HUES64 (cell line): ENCODE results near the gene BAHD1. TPM values are rescaled to one million over a fixed set of nuclear protein-coding genes. Genes with fewer than 3 reads are reported as not detected.
A peak's percentile ranks its signal among the peaks of the same experiment; 100 is the strongest.

ENCODE experiments used
- H3K27ac ChIP-seq: 2 replicates; pipeline ENCODE4 v1.7.0; 2013; ENCODE audit warnings: low read depth, low read length, inconsistent platforms
- H3K27me3 ChIP-seq: 2 replicates; pipeline ENCODE4 v1.6.1; 2013; ENCODE audit warnings: mild to moderate bottlenecking, low read length; ENCODE audit not compliant: insufficient read depth
- H3K36me3 ChIP-seq: 2 replicates; pipeline ENCODE4 v1.6.1; 2013; ENCODE audit warnings: mild to moderate bottlenecking, low read length; ENCODE audit not compliant: insufficient read depth
- H3K4me1 ChIP-seq: 2 replicates; pipeline ENCODE4 v1.6.1; 2013; ENCODE audit warnings: mild to moderate bottlenecking, low read length, moderate library complexity; ENCODE audit not compliant: insufficient read depth
- H3K4me3 ChIP-seq: 2 replicates; pipeline ENCODE4 v1.5.1; 2013; ENCODE audit warnings: mild to moderate bottlenecking, low read length, moderate library complexity
- H3K9ac ChIP-seq: 2 replicates; pipeline ENCODE4 v1.6.1; 2013; ENCODE audit warnings: mild to moderate bottlenecking, low read depth, low read length
- H3K9me3 ChIP-seq: 2 replicates; pipeline ENCODE4 v1.6.1; 2013; ENCODE audit warnings: low read depth, low read length; ENCODE audit not compliant: insufficient read depth
- WGBS: fragments of 150-250, 120-280 bp; methylation state at CpG from one replicate; pipeline ENCODE4 v1.1.7; 2013; ENCODE audit warnings: missing lambda C conversion rate; 5-methylcytosine and 5-hydroxymethylcytosine counted together
- polyA plus RNA-seq, 2 experiments: library from polyadenylated mRNA; stranded (reverse); fragments of 50-300 nt; gene quantifications; one replicate each; pipeline ENCODE4 v1.2.3, GENCODE V29; 2013

BAHD1 gene
- polyA plus RNA-seq (2013, experiment 1 of 2): 21.8 TPM
- polyA plus RNA-seq (2013, experiment 2 of 2): 19.7 TPM

GRCh38 chr15:40440743-40441564, at the start of gene BAHD1:
TSS of gene BAHD1 (plus strand) at chr15:40440953. CDS start at chr15:40458465, 17,512 bp downstream.
- H3K4me1 ChIP-seq: peaks cover 59% of the 10 kb centered on the region

GRCh38 chr15:40392986-40393948, 47.5 kb upstream of the BAHD1 start:
- Histone ChIP-seq H3K4me3 (no peak overlapping the region), H3K9ac (no peak overlapping the region), H3K27ac (no peak overlapping the region), H3K36me3 (peaks cover 66% of the 10 kb centered on the region), H3K9me3 (no peaks in the 10 kb centered on the region), H3K27me3 (no peaks in the 10 kb centered on the region), H3K4me1 (no peaks in the 10 kb centered on the region)
- 94% methylated on average over 3 of the region's 4 CpGs for WGBS

More at GRCh38 chr15:40440743-40441564, at the start of gene BAHD1:
- no peaks in the 10 kb centered on the region for H3K9me3 ChIP-seq
- H3K27ac ChIP-seq: peak within 1 kb of the TSS; percentile 84
- H3K27me3 ChIP-seq: peaks cover 32% of the 10 kb centered on the region
- H3K4me3 ChIP-seq: peak within 1 kb of the TSS; percentile 70
- WGBS: under 1% methylated on average over 119 of the region's 119 CpGs
- no peaks in the 10 kb centered on the region for H3K36me3 ChIP-seq
- H3K9ac ChIP-seq: peak within 1 kb of the TSS; percentile 77

GRCh38 chr15:40397688-40398412, 42.9 kb upstream of the BAHD1 start:
- Histone ChIP-seq H3K9ac (no peak overlapping the region), H3K4me1 (no peaks in the 10 kb centered on the region), H3K27ac (no peak overlapping the region), H3K27me3 (no peaks in the 10 kb centered on the region), H3K36me3 (peaks cover 21% of the 10 kb centered on the region), H3K4me3 (no peak overlapping the region), H3K9me3 (no peaks in the 10 kb centered on the region)
- WGBS: 94% methylated on average over 7 of the region's 8 CpGs

- no peak overlapping the region for H3K9ac ChIP-seq
- 88% methylated on average over 4 of the region's 4 CpGs for WGBS
- no peaks in the 10 kb centered on the region for H3K9me3 ChIP-seq
- H3K27ac ChIP-seq: no peak overlapping the region
- H3K4me3 ChIP-seq: no peak overlapping the region
- no peaks in the 10 kb centered on the region for H3K27me3 ChIP-seq
- H3K36me3 ChIP-seq: peaks cover 15% of the 10 kb centered on the region
- H3K4me1 ChIP-seq: no peaks in the 10 kb centered on the region
These were observed 42.3 kb upstream of the BAHD1 start for GRCh38 chr15:40398413-40398873.

- 94% methylated on average over 7 of the region's 7 CpGs for WGBS
- no peaks in the 10 kb centered on the region for H3K4me1 ChIP-seq
- no peak overlapping the region for H3K9ac ChIP-seq
- no peak overlapping the region for H3K4me3 ChIP-seq
- H3K27me3 ChIP-seq: no peaks in the 10 kb centered on the region
- no peak overlapping the region for H3K27ac ChIP-seq
- H3K36me3 ChIP-seq: 0 out of 2 replicates have a peak, but pooled peaks cover 6% of the 10 kb centered on the region
- H3K9me3 ChIP-seq: no peaks in the 10 kb centered on the region
These were observed 41.4 kb upstream of the BAHD1 start for GRCh38 chr15:40399370-40399769.

- H3K36me3 ChIP-seq: peaks cover 35% of the 10 kb centered on the region
- peak within 1 kb of the TSS; percentile 38 for H3K27ac ChIP-seq
- 1% methylated on average over 54 of the region's 54 CpGs for WGBS
These were observed 35.0 kb upstream of the BAHD1 start, which contains the start of gene IVD for GRCh38 chr15:40405501-40406381. TSS of gene IVD (plus strand) at chr15:40405795. CDS start at chr15:40405828, 33 bp downstream.

GRCh38 chr15:40407330-40407990, 33.3 kb upstream of the BAHD1 start:
- Histone ChIP-seq H3K27me3 (no peaks in the 10 kb centered on the region), H3K27ac (no peak overlapping the region), H3K4me1 (peaks cover 3% of the 10 kb centered on the region; the same call in 1 of the 2 replicates), H3K4me3 (0 out of 2 replicates have a peak overlapping the region, but pooled peaks have one; percentile 11), H3K9me3 (no peaks in the 10 kb centered on the region), H3K9ac (no peak overlapping the region; the same call in 1 of the 2 replicates), H3K36me3 (peaks cover 52% of the 10 kb centered on the region)
- 96% methylated on average over 8 of the region's 8 CpGs for WGBS

More at GRCh38 chr15:40405501-40406381, 35.0 kb upstream of the BAHD1 start, which contains the start of gene IVD:
- Histone ChIP-seq H3K9ac (peak within 1 kb of the TSS; percentile 80), H3K4me1 (peaks cover 3% of the 10 kb centered on the region; the same call in 1 of the 2 replicates), H3K27me3 (no peaks in the 10 kb centered on the region), H3K4me3 (peak within 1 kb of the TSS; percentile 79), H3K9me3 (no peaks in the 10 kb centered on the region)

- H3K9me3 ChIP-seq: no peaks in the 10 kb centered on the region
- H3K4me3 ChIP-seq: no peak overlapping the region
- peaks cover 3% of the 10 kb centered on the region; the same call in 1 of the 2 replicates for H3K4me1 ChIP-seq
- no peak overlapping the region for H3K9ac ChIP-seq
- 93% methylated on average over 3 of the region's 3 CpGs for WGBS
- H3K27ac ChIP-seq: no peak overlapping the region
- peaks cover 71% of the 10 kb centered on the region for H3K36me3 ChIP-seq
- no peaks in the 10 kb centered on the region for H3K27me3 ChIP-seq
These were observed 31.4 kb upstream of the BAHD1 start for GRCh38 chr15:40409366-40409765.

- H3K9ac ChIP-seq: no peak overlapping the region
- peaks cover 82% of the 10 kb centered on the region for H3K36me3 ChIP-seq
- H3K27me3 ChIP-seq: no peaks in the 10 kb centered on the region
- 96% methylated on average over 8 of the region's 11 CpGs for WGBS
- H3K4me3 ChIP-seq: no peak overlapping the region
- H3K27ac ChIP-seq: no peak overlapping the region
- H3K9me3 ChIP-seq: no peaks in the 10 kb centered on the region
- no peaks in the 10 kb centered on the region; the same call in 1 of the 2 replicates for H3K4me1 ChIP-seq
These were observed 30.3 kb upstream of the BAHD1 start for GRCh38 chr15:40410476-40410875.
